ENCODE measurements around the gene CHRM2.

CHRM2 gene

GRCh38 chr7:136931169-136931867 is 62.9 kb downstream of the CHRM2 start:
- no peaks in the 10 kb centered on the region for H3K27me3 Mint-ChIP-seq
- no peak overlapping the region for H3K4me3 Mint-ChIP-seq
- no peaks in the 10 kb centered on the region for H3K4me1 Mint-ChIP-seq
- ATAC-seq (no peak), DNase-seq (no peak)
- no peak overlapping the region for H3K27ac Mint-ChIP-seq
- H3K9me3 Mint-ChIP-seq, result peaks cover 0 to 9% of the 10 kb centered on the region in 2 donors

GRCh38 chr7:136937436-136937835 is 69.0 kb downstream of the CHRM2 start:
- H3K27ac Mint-ChIP-seq, result no peak overlapping the region
- DNase-seq (no peak), ATAC-seq (no peak)
- H3K9me3 Mint-ChIP-seq, result peaks cover 0 to 4% of the 10 kb centered on the region in 2 donors
- H3K27me3 Mint-ChIP-seq, result no peaks in the 10 kb centered on the region
- H3K4me1 Mint-ChIP-seq, result no peaks in the 10 kb centered on the region
- H3K4me3 Mint-ChIP-seq, result no peak overlapping the region

DNA sequence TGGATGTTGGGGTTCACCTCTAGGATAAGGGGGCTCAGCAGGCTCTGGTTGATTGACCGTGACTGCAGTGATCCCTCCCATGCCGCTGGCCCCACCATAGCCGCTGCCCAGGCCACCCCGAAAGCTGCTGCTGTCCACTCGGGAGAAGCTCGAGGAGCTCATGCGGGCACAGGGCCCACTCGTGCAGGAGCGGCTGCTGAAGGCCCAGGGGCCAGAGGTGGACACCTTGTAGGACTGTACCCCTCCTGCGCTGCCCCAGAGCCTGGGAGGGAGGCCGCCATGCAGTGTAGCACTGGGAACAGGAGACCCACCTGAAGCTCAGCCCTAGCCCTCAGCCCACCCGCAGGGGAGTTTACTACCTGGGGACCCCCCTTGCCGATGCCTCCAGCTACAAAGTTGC is 70.0 kb downstream of the CHRM2 start:
- H3K27me3 Mint-ChIP-seq, result no peaks in the 10 kb centered on the region
- no peak overlapping the region for H3K4me3 Mint-ChIP-seq
- H3K4me1 Mint-ChIP-seq, result no peaks in the 10 kb centered on the region
- no peak overlapping the region for H3K27ac Mint-ChIP-seq
- no peak for ATAC-seq
- no peak for DNase-seq
- H3K9me3 Mint-ChIP-seq, result peaks cover 0 to 4% of the 10 kb centered on the region in 2 donors

- ATAC-seq, result no peak
- Mint-ChIP-seq H3K27me3 (no peaks in the 10 kb centered on the region), H3K9me3 (no peaks in the 10 kb centered on the region)
These were observed 71.7 kb downstream of the CHRM2 start for GRCh38 chr7:136940122-136940521.

DNA sequence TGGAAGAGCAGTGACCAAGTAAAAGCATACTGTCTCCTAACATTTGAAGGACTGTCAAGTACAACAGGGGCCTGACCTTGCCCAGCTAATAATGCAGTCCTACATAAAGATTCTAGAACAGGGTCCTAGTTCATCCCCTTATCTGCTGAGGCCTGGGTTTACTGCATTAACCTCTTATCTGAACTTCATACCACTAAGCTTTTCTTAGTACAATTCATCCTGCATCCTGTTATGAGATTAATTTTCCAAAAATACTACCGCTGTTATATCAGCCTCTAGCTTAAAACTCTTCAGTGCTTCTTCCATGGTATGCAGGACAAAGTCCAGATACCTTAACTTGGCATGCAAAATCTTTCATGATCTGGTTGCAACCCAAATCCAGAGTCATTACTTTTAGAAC is 72.5 kb downstream of the CHRM2 start:
- ATAC-seq, result no peak
- H3K9me3 Mint-ChIP-seq, result no peaks in the 10 kb centered on the region
- H3K4me1 Mint-ChIP-seq, result no peaks in the 10 kb centered on the region
- H3K27me3 Mint-ChIP-seq, result no peaks in the 10 kb centered on the region
- no peak overlapping the region for H3K4me3 Mint-ChIP-seq
- DNase-seq, result no peak
- no peak overlapping the region for H3K27ac Mint-ChIP-seq

More at GRCh38 chr7:136940122-136940521, 71.7 kb downstream of the CHRM2 start:
- DNase-seq, result no peak
- no peaks in the 10 kb centered on the region for H3K4me1 Mint-ChIP-seq
- no peak overlapping the region for H3K4me3 Mint-ChIP-seq
- H3K27ac Mint-ChIP-seq, result no peak overlapping the region

- H3K27ac Mint-ChIP-seq, result no peak overlapping the region
- ATAC-seq (no peak), DNase-seq (no peak)
- H3K4me3 Mint-ChIP-seq, result no peak overlapping the region
- H3K9me3 Mint-ChIP-seq, result no peaks in the 10 kb centered on the region
- H3K4me1 Mint-ChIP-seq, result no peaks in the 10 kb centered on the region
- no peaks in the 10 kb centered on the region for H3K27me3 Mint-ChIP-seq
These were observed 73.4 kb downstream of the CHRM2 start for GRCh38 chr7:136941816-136942215.

- H3K27ac Mint-ChIP-seq, result no peak overlapping the region
- no peaks in the 10 kb centered on the region for H3K27me3 Mint-ChIP-seq
- no peak for DNase-seq
- no peaks in the 10 kb centered on the region for H3K9me3 Mint-ChIP-seq
- no peaks in the 10 kb centered on the region for H3K4me1 Mint-ChIP-seq
- ATAC-seq, result no peak
- H3K4me3 Mint-ChIP-seq, result no peak overlapping the region
These were observed 73.9 kb downstream of the CHRM2 start for GRCh38 chr7:136942401-136942800.

- Mint-ChIP-seq H3K27me3 (no peaks in the 10 kb centered on the region), H3K4me1 (no peaks in the 10 kb centered on the region), H3K9me3 (peaks cover 2 to 4% of the 10 kb centered on the region in 2 donors), H3K27ac (no peak overlapping the region), H3K4me3 (no peak overlapping the region)
- ATAC-seq, result no peak
- DNase-seq, result no peak
These were observed 74.5 kb downstream of the CHRM2 start for GRCh38 chr7:136942994-136943393.

- H3K4me3 Mint-ChIP-seq, result no peak overlapping the region
- no peak for DNase-seq
- no peaks in the 10 kb centered on the region for H3K4me1 Mint-ChIP-seq
- H3K27ac Mint-ChIP-seq, result no peak overlapping the region
- peaks cover 10 to 13% of the 10 kb centered on the region in 2 donors for H3K9me3 Mint-ChIP-seq
- no peaks in the 10 kb centered on the region for H3K27me3 Mint-ChIP-seq
- ATAC-seq, result no peak
These were observed 78.9 kb downstream of the CHRM2 start for GRCh38 chr7:136947347-136947746.

DNA sequence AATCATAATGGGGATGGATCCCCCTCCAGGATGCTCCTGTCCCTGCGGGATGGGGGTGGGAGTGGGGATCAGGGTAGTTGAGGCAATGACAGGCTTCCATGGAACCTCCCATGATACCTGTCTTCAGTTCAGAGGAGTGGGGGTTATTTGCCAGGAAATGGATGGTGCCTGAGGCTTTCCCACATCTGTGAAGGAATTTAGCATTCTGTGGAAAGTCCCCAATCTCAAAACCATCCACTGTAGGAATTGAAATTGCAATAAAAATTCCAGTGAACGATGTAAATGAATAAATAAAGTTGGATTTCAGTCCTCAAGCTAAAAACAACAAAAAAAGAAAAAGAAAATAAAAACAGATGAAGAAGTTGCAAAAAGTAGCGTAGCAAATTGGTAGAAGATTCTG is 81.9 kb downstream of the CHRM2 start:
- no peak overlapping the region for H3K27ac Mint-ChIP-seq
- no peak overlapping the region for H3K4me3 Mint-ChIP-seq
- no peaks in the 10 kb centered on the region for H3K4me1 Mint-ChIP-seq

DNA sequence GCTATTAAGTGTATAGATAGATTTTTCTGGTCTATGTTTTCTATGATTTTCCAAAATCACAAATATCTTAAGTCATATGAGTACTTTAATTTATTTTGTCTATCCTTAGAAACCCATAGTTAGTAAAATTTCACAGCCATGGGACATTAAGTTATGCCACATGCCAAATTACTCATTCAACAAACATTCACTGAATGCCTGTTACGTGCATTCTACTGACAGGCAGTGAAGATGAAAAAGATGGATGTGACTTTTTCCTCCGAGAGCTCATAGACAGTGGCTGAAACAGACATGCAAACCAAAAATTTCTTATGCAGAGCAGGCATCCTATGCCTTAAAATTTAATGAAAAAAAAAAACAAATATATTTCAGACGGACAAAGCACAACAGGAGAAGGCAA is 84.9 kb downstream of the CHRM2 start:
- no peaks in the 10 kb centered on the region for H3K4me1 Mint-ChIP-seq
- no peak overlapping the region for H3K4me3 Mint-ChIP-seq
- DNase-seq, result no peak
- H3K27ac Mint-ChIP-seq, result no peak overlapping the region
- peaks cover 14 to 19% of the 10 kb centered on the region in 2 donors for H3K9me3 Mint-ChIP-seq
- ATAC-seq, result no peak
- H3K27me3 Mint-ChIP-seq, result no peaks in the 10 kb centered on the region

More for the DNA sequence above, 81.9 kb downstream of the CHRM2 start:
- H3K27me3 Mint-ChIP-seq, result no peaks in the 10 kb centered on the region
- no peak for ATAC-seq
- H3K9me3 Mint-ChIP-seq, result peaks cover 19 to 26% of the 10 kb centered on the region in 2 donors
- DNase-seq, result no peak

DNA sequence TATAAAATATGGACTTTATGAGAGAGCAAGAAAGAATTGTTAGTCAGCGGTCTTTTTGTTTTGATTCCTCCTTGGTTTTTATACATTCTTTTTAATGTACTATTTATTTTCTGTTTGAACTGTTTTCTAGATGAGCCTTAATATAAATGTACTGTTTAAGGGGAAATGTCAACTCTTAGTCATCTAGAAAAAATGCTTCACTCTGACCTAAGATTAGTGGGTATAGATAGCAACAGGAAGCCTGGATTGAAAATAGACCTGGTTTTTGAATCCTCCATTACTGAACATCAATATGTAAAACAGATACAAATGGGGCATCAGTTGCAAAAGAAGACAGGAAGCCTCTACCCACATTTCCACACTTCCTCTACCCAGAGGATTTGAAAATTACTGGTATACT is 87.8 kb downstream of the CHRM2 start:
- Mint-ChIP-seq H3K4me1 (no peaks in the 10 kb centered on the region), H3K4me3 (no peak overlapping the region), H3K9me3 (peaks cover 20 to 31% of the 10 kb centered on the region in 2 donors), H3K27me3 (no peaks in the 10 kb centered on the region), H3K27ac (no peak overlapping the region)
- DNase-seq (no peak), ATAC-seq (no peak)

DNA sequence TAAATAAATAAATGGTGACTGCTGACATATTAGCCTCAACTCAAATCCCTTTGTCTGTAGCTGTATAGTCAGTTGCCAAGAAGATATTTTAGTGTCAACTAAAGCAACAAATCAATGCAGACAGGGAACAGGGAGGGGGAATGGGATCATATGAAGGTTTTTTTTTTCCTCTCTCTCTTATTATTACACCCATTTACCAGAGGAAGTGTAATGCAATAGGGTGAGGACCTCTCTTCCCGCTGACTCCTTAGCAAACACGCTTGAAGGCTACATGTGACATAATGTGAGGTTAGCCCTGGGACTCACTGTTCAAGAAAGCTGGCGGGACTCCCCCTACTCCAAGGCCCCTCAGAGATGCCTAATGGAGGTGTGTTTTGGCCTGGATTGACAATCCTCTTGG is 88.2 kb downstream of the CHRM2 start:
- DNase-seq (no peak), ATAC-seq (no peak)
- Mint-ChIP-seq H3K9me3 (peaks cover 20 to 35% of the 10 kb centered on the region in 2 donors), H3K4me3 (no peak overlapping the region), H3K27ac (no peak overlapping the region), H3K27me3 (no peaks in the 10 kb centered on the region), H3K4me1 (no peaks in the 10 kb centered on the region)

- Mint-ChIP-seq H3K4me3 (no peak overlapping the region), H3K27ac (no peak overlapping the region), H3K4me1 (no peaks in the 10 kb centered on the region), H3K9me3 (peaks cover 20 to 36% of the 10 kb centered on the region in 2 donors), H3K27me3 (no peaks in the 10 kb centered on the region)
- no peak for ATAC-seq
- no peak for DNase-seq
These were observed 88.9 kb downstream of the CHRM2 start for GRCh38 chr7:136957391-136957790.

GRCh38 chr7:136958016-136958415 is 89.6 kb downstream of the CHRM2 start:
- no peak for ATAC-seq
- DNase-seq, result no peak

GRCh38 chr7:136964347-136964746 is 95.9 kb downstream of the CHRM2 start:
- no peaks in the 10 kb centered on the region for H3K4me1 Mint-ChIP-seq
- H3K27me3 Mint-ChIP-seq, result no peaks in the 10 kb centered on the region
- H3K9me3 Mint-ChIP-seq, result peaks cover 5 to 21% of the 10 kb centered on the region in 2 donors
- DNase-seq (no peak), ATAC-seq (no peak)
- no peak overlapping the region for H3K4me3 Mint-ChIP-seq
- no peak overlapping the region for H3K27ac Mint-ChIP-seq

More at GRCh38 chr7:136958016-136958415, 89.6 kb downstream of the CHRM2 start:
- Mint-ChIP-seq H3K9me3 (peaks cover 15 to 35% of the 10 kb centered on the region in 2 donors), H3K27ac (no peak overlapping the region), H3K27me3 (no peaks in the 10 kb centered on the region), H3K4me1 (no peaks in the 10 kb centered on the region), H3K4me3 (no peak overlapping the region)

DNA sequence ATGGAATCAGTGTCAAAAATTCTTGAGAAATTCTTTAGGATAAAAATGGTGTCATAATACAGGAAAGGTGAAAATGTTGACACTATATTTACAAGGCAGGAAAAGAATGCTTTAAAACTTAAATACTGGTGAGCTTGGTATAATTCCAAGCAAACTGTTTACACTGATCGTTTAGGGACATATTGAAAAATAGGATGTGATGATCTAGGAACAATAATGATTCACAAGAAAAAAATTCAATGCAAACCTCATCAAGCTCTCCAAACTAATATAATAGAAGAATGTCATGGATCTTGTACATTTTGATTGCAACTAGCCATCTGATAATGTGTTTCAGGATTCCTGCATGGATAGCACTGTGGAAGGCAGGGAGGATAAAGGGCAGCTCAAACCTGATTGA is 98.4 kb downstream of the CHRM2 start:
- H3K27ac Mint-ChIP-seq, result no peak overlapping the region
- no peak for ATAC-seq
- H3K9me3 Mint-ChIP-seq, result peaks cover 0 to 7% of the 10 kb centered on the region in 2 donors
- no peak for DNase-seq
- H3K4me1 Mint-ChIP-seq, result no peaks in the 10 kb centered on the region
- no peaks in the 10 kb centered on the region for H3K27me3 Mint-ChIP-seq
- no peak overlapping the region for H3K4me3 Mint-ChIP-seq

Measured in stimulated activated naive CD8-positive, alpha-beta T cell treated with anti-CD3 and anti-CD28 coated beads, Interleukin-15, amount 100 ng/mL, for 72 hours (primary cell).